HG02938 (cell line): ENCODE data around the gene LRRC15.

ENCODE experiments used
- ATAC-seq: cut with Tn5 transposase; IDR thresholded peaks from one replicate; pipeline ENCODE4 v1.9.1; 2021; ENCODE audit warnings: mild to moderate bottlenecking, moderate library complexity; ENCODE audit not compliant: unreplicated experiment

The LRRC15 gene

DNA sequence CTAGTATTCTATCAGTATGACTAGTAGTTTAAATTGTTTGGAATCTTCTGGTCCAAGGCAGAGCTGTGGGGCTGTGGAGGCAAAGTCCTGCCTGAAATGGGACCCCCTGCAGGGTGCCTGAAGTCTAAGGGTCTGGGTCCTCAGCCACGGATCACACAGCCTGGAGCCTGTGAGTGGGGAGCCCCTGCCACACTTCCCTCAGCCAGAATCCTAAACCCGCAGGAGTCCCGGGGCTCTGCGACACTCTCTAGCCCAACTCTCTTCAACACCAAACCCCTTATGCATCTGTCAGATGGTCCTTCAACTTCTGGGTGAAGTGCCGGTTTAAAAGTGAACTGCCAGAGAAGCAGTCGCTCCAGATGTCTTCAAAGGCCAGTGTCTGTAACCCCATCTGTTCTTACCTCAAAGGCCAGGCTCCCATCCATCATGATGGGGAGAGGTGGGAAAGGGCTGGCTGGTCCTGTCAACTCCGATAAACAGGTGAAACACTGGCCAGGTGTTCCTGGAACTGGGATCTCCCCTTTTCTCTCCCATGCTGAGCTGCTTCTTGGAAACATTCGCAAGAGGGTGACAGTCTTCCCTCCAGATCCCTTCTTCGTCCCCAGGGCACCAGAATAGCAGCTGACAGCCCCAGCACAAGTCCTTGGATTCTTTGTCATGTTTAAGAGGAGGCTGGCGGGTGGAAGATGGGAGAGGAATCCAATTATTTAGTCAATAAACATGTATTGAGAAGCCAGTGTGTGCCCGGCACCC is 64.0 kb downstream of the LRRC15 start:
- ATAC-seq, result no peak
